Stimulated activated naive B cell treated with anti-CD40 and anti-IgM and Interleukin-4, amounts not matched to agents 10 μg/mL and 1 μg/mL and 100 μg/mL, for 72 hours (primary cell): ENCODE results near the gene JTB.
A peak's percentile ranks its signal among the peaks of the same experiment; 100 is the strongest.
"Not testable (repeated sequence)": the region's sequence is repeated elsewhere in the genome, so short reads cannot be mapped to it uniquely, and the experiment has no call there.

Experiments used
- ATAC-seq, 2 donors: fragments of 150-1000 bp; cut with Tn5 transposase; replicated peaks; 2 replicates each; pipeline ENCODE4 v1.10.0; 2021; ENCODE audit warnings: moderate library complexity in 1 of 2
- DNase-seq: peaks from one replicate; pipeline ENCODE4 v3.0.0; 2021
- H3K27ac Mint-ChIP-seq: one replicate; pipeline ENCODE4 v1.8.0; 2022; ENCODE audit warnings: mild to moderate bottlenecking, mixed read lengths
- H3K27me3 Mint-ChIP-seq, 2 donors: one replicate each; pipeline ENCODE4 v1.8.0; 2022; ENCODE audit warnings: mixed read lengths in 2 of 2
- H3K36me3 Mint-ChIP-seq, 2 donors: one replicate each; pipeline ENCODE4 v1.8.0; 2022; ENCODE audit warnings: mixed read lengths in 2 of 2, mild to moderate bottlenecking in 1 of 2
- H3K4me1 Mint-ChIP-seq, 2 donors: one replicate each; pipeline ENCODE4 v1.8.0; 2022; ENCODE audit warnings: mixed read lengths in 2 of 2, mild to moderate bottlenecking in 1 of 2
- H3K4me3 Mint-ChIP-seq, 2 donors: one replicate each; pipeline ENCODE4 v1.8.0; 2022; ENCODE audit warnings: mild to moderate bottlenecking in 2 of 2, mixed read lengths in 2 of 2, moderate library complexity in 1 of 2
- H3K9me3 Mint-ChIP-seq, 2 donors: one replicate each; pipeline ENCODE4 v1.8.0; 2022; ENCODE audit warnings: mixed read lengths in 2 of 2, mild to moderate bottlenecking in 1 of 2

JTB gene

GRCh38 chr1:153977250-153978240 lies at the start of gene JTB:
Gene JTB, minus strand, starts transcription at chr1:153977674. Its CDS starts 422 bp downstream, at chr1:153977252.
- no peaks in the 10 kb centered on the region for H3K9me3 Mint-ChIP-seq
- H3K36me3 Mint-ChIP-seq = peaks cover 30 to 46% of the 10 kb centered on the region in 2 donors
- ATAC-seq (peak; percentile 95 to 97), DNase-seq (peak; percentile 70)
- H3K4me3 Mint-ChIP-seq = peak within 1 kb of the TSS; percentile 97 to 98
- H3K27ac Mint-ChIP-seq = peak within 1 kb of the TSS; percentile 98
- H3K4me1 Mint-ChIP-seq = peaks cover 23 to 61% of the 10 kb centered on the region in 2 donors
- no peaks in the 10 kb centered on the region for H3K27me3 Mint-ChIP-seq

GRCh38 chr1:154019940-154020339 lies 42.5 kb upstream of the JTB start:
- Mint-ChIP-seq H3K27me3 (no peaks in the 10 kb centered on the region), H3K27ac (no peak overlapping the region), H3K4me3 (no peak overlapping the region), H3K36me3 (no peaks in the 10 kb centered on the region), H3K9me3 (no peaks in the 10 kb centered on the region), H3K4me1 (no peaks in the 10 kb centered on the region)
- DNase-seq (no peak), ATAC-seq (no peak)

GRCh38 chr1:154019269-154019668 lies 41.8 kb upstream of the JTB start:
- Mint-ChIP-seq H3K4me1 (no peaks in the 10 kb centered on the region), H3K9me3 (no peaks in the 10 kb centered on the region), H3K27me3 (no peaks in the 10 kb centered on the region), H3K27ac (no peak overlapping the region), H3K4me3 (no peak overlapping the region), H3K36me3 (no peaks in the 10 kb centered on the region)
- DNase-seq = no peak
- ATAC-seq = no peak

GRCh38 chr1:154014154-154014907 lies 36.9 kb upstream of the JTB start:
- DNase-seq (no peak), ATAC-seq (no peak)

GRCh38 chr1:154012543-154012942 lies 35.1 kb upstream of the JTB start:
- H3K4me1 Mint-ChIP-seq, H3K27me3 Mint-ChIP-seq, ATAC-seq: not testable (repeated sequence)

More at GRCh38 chr1:154014154-154014907, 36.9 kb upstream of the JTB start:
- H3K4me3 Mint-ChIP-seq = no peak overlapping the region
- no peaks in the 10 kb centered on the region for H3K9me3 Mint-ChIP-seq
- no peaks in the 10 kb centered on the region for H3K4me1 Mint-ChIP-seq
- no peak overlapping the region for H3K27ac Mint-ChIP-seq
- H3K27me3 Mint-ChIP-seq = no peaks in the 10 kb centered on the region
- H3K36me3 Mint-ChIP-seq = peaks cover 0 to 3% of the 10 kb centered on the region in 2 donors

GRCh38 chr1:154012129-154012528 lies 34.7 kb upstream of the JTB start:
- no peak for ATAC-seq
- Mint-ChIP-seq H3K27me3 (no peaks in the 10 kb centered on the region), H3K4me1 (no peaks in the 10 kb centered on the region), H3K4me3 (no peak overlapping the region), H3K27ac (no peak overlapping the region), H3K9me3 (no peaks in the 10 kb centered on the region), H3K36me3 (peaks cover 0 to 3% of the 10 kb centered on the region in 2 donors)
- DNase-seq = no peak

More at GRCh38 chr1:154012543-154012942, 35.1 kb upstream of the JTB start:
- DNase-seq, H3K4me3 Mint-ChIP-seq, H3K9me3 Mint-ChIP-seq, H3K36me3 Mint-ChIP-seq, H3K27ac Mint-ChIP-seq: not testable (repeated sequence)

GRCh38 chr1:154006136-154006535 lies 28.7 kb upstream of the JTB start:
- DNase-seq = no peak

GRCh38 chr1:154000420-154000819 lies 22.9 kb upstream of the JTB start:
- Mint-ChIP-seq H3K4me3 (no peak overlapping the region), H3K36me3 (peaks cover 9 to 11% of the 10 kb centered on the region in 2 donors), H3K9me3 (peaks cover 0 to 1% of the 10 kb centered on the region in 2 donors), H3K27me3 (no peaks in the 10 kb centered on the region), H3K27ac (no peak overlapping the region), H3K4me1 (no peaks in the 10 kb centered on the region)
- ATAC-seq (no peak), DNase-seq (no peak)

More at GRCh38 chr1:154006136-154006535, 28.7 kb upstream of the JTB start:
- Mint-ChIP-seq H3K27ac (no peak overlapping the region), H3K4me1 (no peaks in the 10 kb centered on the region), H3K9me3 (no peaks in the 10 kb centered on the region), H3K27me3 (no peaks in the 10 kb centered on the region), H3K4me3 (no peak overlapping the region), H3K36me3 (peaks cover 2 to 3% of the 10 kb centered on the region in 2 donors)
- no peak for ATAC-seq

- H3K9me3 Mint-ChIP-seq, H3K27me3 Mint-ChIP-seq, ATAC-seq, DNase-seq, H3K27ac Mint-ChIP-seq, H3K4me3 Mint-ChIP-seq: not testable (repeated sequence)
- H3K36me3 Mint-ChIP-seq = peaks cover 28 to 32% of the 10 kb centered on the region in 2 donors
- H3K4me1 Mint-ChIP-seq = peaks cover 7 to 17% of the 10 kb centered on the region in 2 donors
Measured at GRCh38 chr1:153996882-153997281, 19.4 kb upstream of the JTB start.

GRCh38 chr1:153995640-153996039 lies 18.2 kb upstream of the JTB start:
- no peak overlapping the region for H3K4me3 Mint-ChIP-seq
- H3K36me3 Mint-ChIP-seq = peaks cover 38 to 45% of the 10 kb centered on the region in 2 donors
- DNase-seq = no peak
- H3K27ac Mint-ChIP-seq = peak overlapping the region; percentile 47
- H3K9me3 Mint-ChIP-seq = peaks cover 0 to 1% of the 10 kb centered on the region in 2 donors
- H3K4me1 Mint-ChIP-seq = peaks cover 15 to 28% of the 10 kb centered on the region in 2 donors
- ATAC-seq = no peak
- no peaks in the 10 kb centered on the region for H3K27me3 Mint-ChIP-seq

GRCh38 chr1:153995202-153995601 lies 17.7 kb upstream of the JTB start:
- no peak overlapping the region for H3K4me3 Mint-ChIP-seq
- H3K4me1 Mint-ChIP-seq = peaks cover 19 to 32% of the 10 kb centered on the region in 2 donors
- H3K9me3 Mint-ChIP-seq = peaks cover 0 to 1% of the 10 kb centered on the region in 2 donors
- peaks cover 40 to 49% of the 10 kb centered on the region in 2 donors for H3K36me3 Mint-ChIP-seq
- peak overlapping the region; percentile 47 for H3K27ac Mint-ChIP-seq
- DNase-seq (no peak), ATAC-seq (no peak)
- H3K27me3 Mint-ChIP-seq = no peaks in the 10 kb centered on the region

- Mint-ChIP-seq H3K36me3 (peaks cover 39 to 49% of the 10 kb centered on the region in 2 donors), H3K4me3 (peak overlapping the region; percentile 94 to 98), H3K9me3 (peaks cover 0 to 1% of the 10 kb centered on the region in 2 donors), H3K4me1 (peaks cover 26 to 46% of the 10 kb centered on the region in 2 donors), H3K27me3 (no peaks in the 10 kb centered on the region), H3K27ac (peak overlapping the region; percentile 100)
- DNase-seq (no peak), ATAC-seq (no peak)
Measured at GRCh38 chr1:153991806-153992205, 14.3 kb upstream of the JTB start.

GRCh38 chr1:153991151-153991630 lies 13.7 kb upstream of the JTB start:
- H3K9me3 Mint-ChIP-seq = peaks cover 0 to 1% of the 10 kb centered on the region in 2 donors
- H3K4me3 Mint-ChIP-seq = peak overlapping the region; percentile 94 to 98
- ATAC-seq (no peak), DNase-seq (no peak)
- peak overlapping the region; percentile 100 for H3K27ac Mint-ChIP-seq
- H3K4me1 Mint-ChIP-seq = peaks cover 29 to 52% of the 10 kb centered on the region in 2 donors
- H3K27me3 Mint-ChIP-seq = no peaks in the 10 kb centered on the region
- peaks cover 37 to 49% of the 10 kb centered on the region in 2 donors for H3K36me3 Mint-ChIP-seq
